Brain microvascular endothelial cell (primary cell): Measurements from ENCODE around the gene NQO1.

Source experiments
- DNase-seq: peaks from one replicate; pipeline ENCODE4 v3.0.0-alpha.2; 2020
- H3K27ac ChIP-seq: fragments of 250-450 bp; sonication (Bioruptor Pico); 2 replicates; pipeline ENCODE4 v1.5.1; 2020; ENCODE audit warnings: mild to moderate bottlenecking, moderate library complexity
- H3K27me3 ChIP-seq: fragments of 250-450 bp; sonication (Bioruptor Pico); replicated peaks from 2 replicates; pipeline ENCODE4 v1.5.1; 2020; ENCODE audit warnings: mild to moderate bottlenecking
- H3K36me3 ChIP-seq: fragments of 250-450 bp; sonication (Bioruptor Pico); replicated peaks from 2 replicates; pipeline ENCODE4 v1.5.1; 2020; ENCODE audit warnings: mild to moderate bottlenecking
- H3K4me3 ChIP-seq: 2 replicates; pipeline ENCODE4 v1.5.1; 2011; ENCODE audit warnings: low read depth, mild to moderate bottlenecking, control low read depth, low read length, moderate library complexity
- CTCF ChIP-seq: IDR thresholded peaks from 2 replicates; pipeline ENCODE4 v1.5.1; 2011; ENCODE audit warnings: low read depth, mild to moderate bottlenecking, moderate library complexity, low read length, control low read depth, inconsistent platforms; ENCODE audit errors: missing control alignments
- in situ Hi-C: cut with HindIII; loops from 2 replicates; pipeline ENCODE4 v1.10.0; 2017; ENCODE audit warnings: low sequenced_read_pairs, low pct_ligation_motif_present

NQO1 gene

GRCh38 chr16:69726313-69727060 lies at the start of gene NQO1:
NQO1 (minus strand) TSS chr16:69726560; CDS start chr16:69726439, 121 bp downstream.
- Histone ChIP-seq H3K27me3 (no peaks in the 10 kb centered on the region), H3K36me3 (no peaks in the 10 kb centered on the region), H3K27ac (peak within 1 kb of the TSS; percentile 87), H3K4me3 (peak within 1 kb of the TSS; percentile 67)
- in situ Hi-C loops = no loop called here
- peak; percentile 96 for DNase-seq
- no peak for TF ChIP-seq CTCF

- TF ChIP-seq CTCF = no peak
- no peak for DNase-seq
- H3K27ac ChIP-seq = no peak overlapping the region
- no peaks in the 10 kb centered on the region for H3K36me3 ChIP-seq
- H3K27me3 ChIP-seq = no peaks in the 10 kb centered on the region
- no peak overlapping the region for H3K4me3 ChIP-seq
- in situ Hi-C loops = no loop called here
Measured at GRCh38 chr16:69775563-69775962, 49.2 kb upstream of the NQO1 start.

DNA sequence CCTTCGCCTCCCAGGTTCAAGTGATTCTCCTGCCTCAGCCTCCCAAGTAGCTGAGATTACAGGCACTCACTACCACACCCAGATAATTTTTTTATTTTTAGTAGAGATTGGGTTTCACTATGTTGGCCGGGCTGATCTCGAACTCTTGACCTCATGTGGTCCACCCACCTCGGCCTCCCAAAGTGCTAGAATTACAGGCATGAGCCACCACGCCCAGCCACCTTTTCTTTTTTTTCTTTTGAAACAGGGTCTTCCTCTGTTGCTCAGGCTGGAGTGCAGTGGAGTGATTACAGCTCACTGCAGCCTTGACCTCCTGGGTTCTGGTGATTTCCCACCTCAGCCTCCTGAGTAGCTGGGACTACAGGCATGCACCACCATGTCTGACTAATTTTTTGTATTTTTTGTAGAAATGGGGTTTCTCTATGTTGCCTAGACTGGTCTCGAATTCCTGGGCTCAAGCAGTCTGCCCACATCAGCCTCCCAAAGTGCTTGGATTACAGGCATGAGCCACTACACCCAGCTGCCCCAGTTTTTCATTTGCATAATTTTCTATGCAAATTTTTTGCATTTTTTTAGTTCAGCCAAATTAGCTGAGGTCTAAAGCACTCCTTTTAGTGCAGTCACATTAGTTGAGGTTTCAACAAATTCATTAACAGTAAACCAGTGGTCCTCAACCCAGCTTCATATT lies 47.0 kb upstream of the NQO1 start:
- H3K27me3 ChIP-seq = no peaks in the 10 kb centered on the region
- no peaks in the 10 kb centered on the region for H3K36me3 ChIP-seq
- in situ Hi-C loops = no loop called here
- TF ChIP-seq CTCF = no peak
- peak; percentile 6 for DNase-seq
- no peak overlapping the region for H3K4me3 ChIP-seq
- H3K27ac ChIP-seq = no peak overlapping the region

DNA sequence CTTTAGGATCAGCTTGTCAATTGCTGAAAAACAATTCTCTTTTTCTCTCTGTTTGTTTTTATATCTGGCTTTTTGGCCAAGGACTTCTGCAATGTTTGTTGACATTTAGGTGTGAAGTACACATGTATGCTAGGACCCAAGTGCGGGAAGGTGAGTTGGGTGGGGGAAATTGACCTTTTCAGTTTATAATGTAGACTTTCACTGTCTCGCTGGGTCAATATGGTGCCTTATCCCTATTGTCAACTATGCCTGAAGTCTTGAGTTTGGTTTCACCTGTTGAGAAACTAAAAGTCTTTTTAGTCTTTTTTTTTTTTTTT lies 45.2 kb upstream of the NQO1 start:
- no peaks in the 10 kb centered on the region for H3K27me3 ChIP-seq
- in situ Hi-C loops = no loop called here
- no peaks in the 10 kb centered on the region for H3K36me3 ChIP-seq
- H3K27ac ChIP-seq = no peak overlapping the region
- no peak for DNase-seq
- H3K4me3 ChIP-seq = no peak overlapping the region
- no peak for TF ChIP-seq CTCF

DNA sequence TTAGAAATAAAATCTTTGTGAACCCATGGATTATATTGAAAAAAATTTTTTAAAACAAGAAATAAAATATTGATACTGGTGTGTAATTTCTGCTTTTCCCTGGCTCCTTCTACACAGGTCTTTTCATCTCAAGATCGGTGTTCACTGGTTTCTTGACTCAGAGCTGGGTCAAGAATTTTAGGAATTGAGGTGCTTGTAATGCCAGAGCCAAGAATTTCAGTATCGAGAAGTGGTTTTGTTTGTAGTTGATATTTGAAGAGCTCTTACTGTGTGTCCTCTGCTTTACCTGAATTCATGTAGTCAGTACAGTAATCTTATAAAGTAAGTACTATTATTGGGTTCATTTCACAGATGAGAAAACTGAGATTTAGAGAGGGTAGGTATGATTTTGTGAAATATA lies 43.0 kb upstream of the NQO1 start:
- Histone ChIP-seq H3K27me3 (no peaks in the 10 kb centered on the region), H3K27ac (no peak overlapping the region), H3K4me3 (no peak overlapping the region), H3K36me3 (no peaks in the 10 kb centered on the region)
- no peak for DNase-seq
- TF ChIP-seq CTCF = no peak
- in situ Hi-C loops = no loop called here
